ENCODE measurements around the gene CNN2. TPM values are rescaled to one million over a fixed set of nuclear protein-coding genes. Genes with fewer than 3 reads are reported as not detected.

The CNN2 gene
- 100 to 1,000 TPM in 2 of 4 donors, 10 to 100 TPM in 2; 79.0 to 125 (median 105) TPM for total RNA-seq

DNA sequence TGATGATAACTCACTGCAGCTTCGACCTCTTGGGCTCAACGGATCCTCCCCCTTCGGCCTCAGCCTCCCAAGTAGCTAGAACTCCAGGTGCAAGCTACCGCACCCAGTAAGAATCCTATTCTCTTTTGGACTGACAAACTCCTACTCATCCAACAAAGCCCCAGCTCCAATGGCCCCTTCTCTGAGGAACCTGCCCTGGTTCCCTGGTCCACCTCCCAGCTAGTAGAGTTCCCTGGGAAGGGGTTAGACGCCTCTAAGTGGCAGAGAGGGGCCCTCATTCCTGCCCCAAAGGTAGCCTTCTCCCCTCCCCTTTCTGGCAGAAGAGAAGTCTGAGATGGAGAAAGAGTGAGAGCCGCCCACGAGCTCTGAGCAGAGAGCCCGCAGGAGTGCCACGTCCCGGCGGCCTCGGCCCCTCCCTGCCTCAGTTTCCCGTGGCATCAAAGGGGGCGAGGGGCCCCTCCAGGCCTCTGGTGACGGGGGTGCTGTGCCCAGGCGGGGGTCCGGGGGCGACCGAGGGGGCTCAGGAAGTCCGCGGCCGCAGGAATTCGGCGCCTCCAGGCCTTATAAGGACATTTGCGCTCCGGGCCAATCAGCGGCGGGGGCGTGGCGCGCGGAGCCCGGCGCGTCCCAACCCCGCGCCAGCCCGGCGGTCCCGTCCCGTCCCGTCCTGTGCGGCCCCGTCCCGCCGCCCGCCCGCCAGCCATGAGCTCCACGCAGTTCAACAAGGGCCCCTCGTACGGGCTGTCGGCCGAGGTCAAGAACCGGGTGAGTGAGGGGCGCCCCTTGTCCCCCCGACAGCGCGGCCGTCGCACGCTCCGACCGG is at the start of gene CNN2:
Gene CNN2, plus strand, starts transcription at position 649 of the 823 bp plus-strand sequence. Its CDS starts 54 bp downstream, at position 703.
- no peaks in the 10 kb centered on the region for H3K27me3 ChIP-seq
- 22 to 35% methylated on average over 4 to 9 of the region's 63 CpGs for WGBS, 2 donors
- peak within 1 kb of the TSS; percentile 78 to 99 (median 86) for H3K4me3 ChIP-seq
- H3K9me3 ChIP-seq = no peaks in the 10 kb centered on the region
- intact Hi-C loops (cut with DNase I) = no loop called here
- no peak for DNase-seq
- TF ChIP-seq POLR2A (IDR thresholded peaks at IDR 0.05) = peak in 3 of 4 donors; percentile 73 to 98 (median 91)
- TF ChIP-seq, protein P1, sequence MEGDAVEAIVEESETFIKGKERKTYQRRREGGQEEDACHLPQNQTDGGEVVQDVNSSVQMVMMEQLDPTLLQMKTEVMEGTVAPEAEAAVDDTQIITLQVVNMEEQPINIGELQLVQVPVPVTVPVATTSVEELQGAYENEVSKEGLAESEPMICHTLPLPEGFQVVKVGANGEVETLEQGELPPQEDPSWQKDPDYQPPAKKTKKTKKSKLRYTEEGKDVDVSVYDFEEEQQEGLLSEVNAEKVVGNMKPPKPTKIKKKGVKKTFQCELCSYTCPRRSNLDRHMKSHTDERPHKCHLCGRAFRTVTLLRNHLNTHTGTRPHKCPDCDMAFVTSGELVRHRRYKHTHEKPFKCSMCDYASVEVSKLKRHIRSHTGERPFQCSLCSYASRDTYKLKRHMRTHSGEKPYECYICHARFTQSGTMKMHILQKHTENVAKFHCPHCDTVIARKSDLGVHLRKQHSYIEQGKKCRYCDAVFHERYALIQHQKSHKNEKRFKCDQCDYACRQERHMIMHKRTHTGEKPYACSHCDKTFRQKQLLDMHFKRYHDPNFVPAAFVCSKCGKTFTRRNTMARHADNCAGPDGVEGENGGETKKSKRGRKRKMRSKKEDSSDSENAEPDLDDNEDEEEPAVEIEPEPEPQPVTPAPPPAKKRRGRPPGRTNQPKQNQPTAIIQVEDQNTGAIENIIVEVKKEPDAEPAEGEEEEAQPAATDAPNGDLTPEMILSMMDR (IDR thresholded peaks at IDR 0.05) = no peak
- peaks cover 18 to 74% (median 32%) of the 10 kb centered on the region in 3 donors for H3K4me1 ChIP-seq
- H3K27ac ChIP-seq = peak within 1 kb of the TSS; percentile 95 to 99 (median 98)
- H3K36me3 ChIP-seq = peaks cover 0 to 14% (median 4%) of the 10 kb centered on the region in 3 donors

DNA sequence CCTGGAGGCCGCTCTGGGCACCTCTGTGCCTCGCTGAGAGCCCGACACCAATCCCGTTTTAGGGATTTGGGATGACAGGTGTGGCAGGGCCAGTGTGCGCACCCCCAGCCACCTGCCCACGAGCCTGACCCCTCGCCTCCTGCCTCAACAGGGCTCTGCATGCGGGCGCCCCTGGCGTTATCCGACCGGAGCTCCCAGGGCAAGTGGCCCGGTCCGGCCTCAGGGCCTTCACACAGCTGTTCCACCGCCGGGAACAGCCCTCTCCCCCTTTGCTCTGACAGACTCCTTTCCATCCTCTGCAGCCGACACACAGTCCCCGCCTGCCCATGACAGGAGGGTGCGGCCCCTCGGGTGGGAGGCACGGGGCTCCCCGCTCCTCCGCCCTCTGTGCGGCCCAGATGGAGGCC is 49.3 kb upstream of the CNN2 start:
- Histone ChIP-seq H3K36me3 (peaks cover 0 to 4% (median 0%) of the 10 kb centered on the region in 3 donors), H3K4me1 (peaks cover 0 to 15% (median 0%) of the 10 kb centered on the region in 3 donors), H3K27me3 (peaks cover 0 to 20% (median 0%) of the 10 kb centered on the region in 4 donors), H3K4me3 (no peak overlapping the region), H3K27ac (no peak overlapping the region), H3K9me3 (no peaks in the 10 kb centered on the region)
- TF ChIP-seq, protein P1 (IDR thresholded peaks at IDR 0.05) = no peak
- no peak for TF ChIP-seq POLR2A (IDR thresholded peaks at IDR 0.05)
- DNase-seq = no peak
- WGBS, 2 donors = 50 to 57% methylated on average over 4 to 11 of the region's 24 CpGs
- intact Hi-C loops (cut with DNase I) = loop anchor here (10.0 kb wide), 1 partner anchor 212 kb away; no protein-coding TSS in a partner anchor

DNA sequence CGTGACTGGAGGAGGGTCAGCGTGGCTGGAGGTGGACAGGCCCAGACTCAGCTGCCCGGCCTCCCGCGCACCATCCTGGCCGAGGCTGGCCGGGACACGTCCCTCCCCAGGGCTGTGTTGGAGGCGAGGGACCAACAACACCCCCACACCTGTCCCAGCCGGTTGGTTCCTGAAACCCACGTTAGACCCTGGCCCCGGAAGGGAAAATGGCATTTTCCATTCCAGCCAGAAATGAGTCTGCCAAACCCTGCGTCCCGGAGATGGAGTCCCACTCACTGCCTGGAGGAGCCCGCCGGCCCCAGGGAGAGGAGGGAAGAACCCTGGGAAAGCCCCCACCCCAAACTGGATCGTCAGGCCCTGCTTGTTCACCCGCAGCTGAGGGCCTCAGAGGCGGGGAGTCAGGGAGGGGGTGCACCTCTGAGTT is 47.1 kb upstream of the CNN2 start:
- intact Hi-C loops (cut with DNase I) = loop anchor here (10.0 kb wide), 1 partner anchor 215 kb away; no protein-coding TSS in a partner anchor
- TF ChIP-seq, protein P1 (IDR thresholded peaks at IDR 0.05) = no peak
- TF ChIP-seq POLR2A (IDR thresholded peaks at IDR 0.05) = no peak
- WGBS, 2 donors = 28 to 41% methylated on average over 2 to 4 of the region's 19 CpGs
- H3K4me1 ChIP-seq = peaks cover 10 to 34% (median 12%) of the 10 kb centered on the region in 3 donors
- no peak overlapping the region for H3K4me3 ChIP-seq
- no peaks in the 10 kb centered on the region for H3K36me3 ChIP-seq
- peaks cover 0 to 20% (median 0%) of the 10 kb centered on the region in 4 donors for H3K27me3 ChIP-seq
- no peak overlapping the region for H3K27ac ChIP-seq
- no peaks in the 10 kb centered on the region for H3K9me3 ChIP-seq
- no peak for DNase-seq

DNA sequence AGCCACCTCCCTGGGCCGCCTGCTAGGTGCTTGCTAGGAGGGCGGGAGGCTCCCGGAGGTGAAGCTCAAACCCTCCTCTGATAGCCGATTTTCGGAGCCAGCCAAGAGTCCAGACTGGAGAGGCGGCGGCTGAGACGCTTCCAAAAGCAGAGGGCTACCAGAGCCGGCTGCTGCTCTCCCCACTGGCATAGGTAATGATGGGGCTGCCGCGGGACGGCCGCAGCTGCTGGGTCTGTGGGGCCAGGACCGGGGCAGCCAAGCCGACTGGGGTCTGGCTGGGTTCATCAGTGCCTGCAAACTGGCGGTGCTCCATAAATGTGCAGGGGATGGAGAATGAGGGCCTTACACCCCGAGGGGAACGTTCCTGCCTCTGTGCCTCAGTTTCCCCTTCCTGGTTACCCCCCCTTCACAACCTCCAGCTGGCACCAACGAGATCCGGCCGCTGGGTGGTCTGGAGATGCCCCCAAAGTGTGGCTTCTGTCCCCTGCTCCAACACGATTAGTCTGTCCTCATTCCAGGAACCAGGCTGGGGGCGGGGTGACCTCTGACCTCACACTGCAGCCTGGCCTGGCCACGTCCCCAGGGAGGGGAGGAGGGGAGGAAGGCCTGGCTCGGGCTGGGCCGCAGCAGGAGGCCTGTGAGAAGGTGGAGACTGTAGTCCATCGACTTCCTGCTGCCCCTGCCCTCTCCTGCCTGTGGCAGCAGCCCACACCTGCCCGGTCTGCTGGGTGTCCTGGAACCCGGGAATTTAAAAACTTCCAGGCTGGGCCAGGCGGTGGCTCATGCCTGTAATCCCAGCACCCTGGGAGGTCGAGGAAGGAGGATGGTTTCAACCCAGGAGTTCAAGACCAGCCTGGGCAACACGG is 46.0 kb upstream of the CNN2 start:
- WGBS, 2 donors = 10 to 64% methylated on average over 4 to 8 of the region's 32 CpGs
- H3K27me3 ChIP-seq = peaks cover 0 to 20% (median 0%) of the 10 kb centered on the region in 4 donors
- no peak overlapping the region for H3K27ac ChIP-seq
- no peaks in the 10 kb centered on the region for H3K36me3 ChIP-seq
- H3K4me1 ChIP-seq = peaks cover 16 to 43% (median 19%) of the 10 kb centered on the region in 3 donors
- intact Hi-C loops (cut with DNase I) = loop anchor here (10.0 kb wide), 1 partner anchor 126 kb away; the partner anchor contains the start of genes CFD and ELANE
- no peak for DNase-seq
- no peak overlapping the region for H3K4me3 ChIP-seq
- TF ChIP-seq POLR2A (IDR thresholded peaks at IDR 0.05) = no peak
- TF ChIP-seq, protein P1 (IDR thresholded peaks at IDR 0.05) = no peak
- H3K9me3 ChIP-seq = no peaks in the 10 kb centered on the region

Measured in esophagus squamous epithelium (tissue), 5 donors.